GM12878 (cell line): ENCODE results near the gene ARMC2. TPM values are rescaled to one million over a fixed set of nuclear protein-coding genes. Genes with fewer than 3 reads are reported as not detected.

ENCODE experiments used
- ATAC-seq: fragments of 200-7000 bp; cut with Tn5 transposase; 3 replicates; pipeline ENCODE4 v1.9.1; 2020; ENCODE audit warnings: mild to moderate bottlenecking, moderate library complexity
- BruUV-seq: library from RNA; stranded (reverse); fragments of 400-500 nt; replicated peaks from 2 replicates; lab custom pipeline; 2021; lab: Mats Ljungman, UMichigan
- CTCF ChIA-PET: fragments of 300-600 bp; sonication (Branson Sonifier 250); formaldehyde crosslinking; extraction: SDS; loops from one replicate; lab custom pipeline; 2021; ENCODE audit warnings: inconsistent platforms; lab: Yijun Ruan, JAX
- POLR2A ChIA-PET: fragments of 350-600 bp; formaldehyde crosslinking; extraction: SDS; loops from one replicate; lab custom pipeline; 2021; ENCODE audit warnings: inconsistent platforms; lab: Charles Lee
- RAD21 ChIA-PET: fragments of 300-600 bp; sonication (Branson Sonifier 250); formaldehyde crosslinking; loops from one replicate; lab custom pipeline; 2023; ENCODE audit warnings: antibody characterized with exemption; ENCODE audit not compliant: unreplicated experiment; lab: Charles Lee
- SMC1A ChIA-PET: fragments of 300-600 bp; sonication (Branson Sonifier 250); formaldehyde crosslinking; loops from one replicate; lab custom pipeline; 2023; ENCODE audit not compliant: unreplicated experiment, uncharacterized antibody; lab: Charles Lee
- DNase-seq: peaks from one replicate; pipeline ENCODE4 v3.0.0-alpha.2; 2011; ENCODE audit warnings: low read depth, low spot score
- FAIRE-seq: peaks from 3 replicates; lab custom pipeline; 2011; peaks lifted over from hg19 to GRCh38; lab: Jason Lieb, UNC
- H2AFZ ChIP-seq: 2 replicates; pipeline ENCODE4 v1.6.0; 2011; ENCODE audit warnings: low read depth, low read length, control low read depth; ENCODE audit not compliant: control insufficient read depth
- H3K27ac ChIP-seq: 2 replicates; pipeline ENCODE4 v1.5.1; 2011; ENCODE audit warnings: control low read depth; ENCODE audit not compliant: control insufficient read depth, insufficient read depth
- H3K27me3 ChIP-seq, 2 experiments: replicated peaks in 1 of 2; 2 replicates each; pipeline versions ENCODE4 v1.6.0 to v1.6.1; 2011; ENCODE audit warnings: low read length in 1 of 2; ENCODE audit not compliant: control insufficient read depth in 2 of 2, insufficient read depth in 2 of 2
- H3K36me3 ChIP-seq, 2 experiments: 2 replicates each; pipeline ENCODE4 v1.5.1; 2011; ENCODE audit warnings: low read length in 1 of 2; ENCODE audit not compliant: control insufficient read depth in 2 of 2, insufficient read depth in 2 of 2
- H3K4me1 ChIP-seq: 2 replicates; pipeline ENCODE4 v1.6.1; 2011; ENCODE audit warnings: mild to moderate bottlenecking, low read length, moderate library complexity, mixed read lengths; ENCODE audit not compliant: control insufficient read depth, insufficient read depth
- H3K4me2 ChIP-seq: 2 replicates; pipeline ENCODE4 v1.6.0; 2011; ENCODE audit warnings: control low read depth; ENCODE audit not compliant: control insufficient read depth, insufficient read depth
- H3K4me3 ChIP-seq: fragments of 200-600 bp; sonication (generic); 2 replicates; pipeline ENCODE4 v1.5.1; 2016
- H3K79me2 ChIP-seq: 2 replicates; pipeline ENCODE4 v1.6.0; 2011; ENCODE audit warnings: low read length; ENCODE audit not compliant: control insufficient read depth, insufficient read depth
- H3K9ac ChIP-seq: 2 replicates; pipeline ENCODE4 v1.8.0; 2011; ENCODE audit warnings: low read length, control low read depth, mixed read lengths; ENCODE audit not compliant: control insufficient read depth, insufficient read depth
- H3K9me3 ChIP-seq: replicated peaks from 3 replicates; pipeline ENCODE4 v1.5.1; 2011; ENCODE audit warnings: mild to moderate bottlenecking, low read length; ENCODE audit not compliant: control insufficient read depth, insufficient read depth
- H4K20me1 ChIP-seq: 2 replicates; pipeline ENCODE4 v1.6.0; 2011; ENCODE audit not compliant: control insufficient read depth, insufficient read depth
- BACH1 ChIP-seq: fragments of 450-650 bp; IDR thresholded peaks from 2 replicates; pipeline ENCODE4 v1.6.1; 2017; ENCODE audit warnings: mild to moderate bottlenecking, borderline replicate concordance
- CBX3 ChIP-seq: fragments of 200-600 bp; sonication (generic); IDR thresholded peaks from 2 replicates; pipeline ENCODE4 v1.6.1; 2016; ENCODE audit warnings: low read depth, borderline replicate concordance
- E2F8 ChIP-seq: fragments of 450-650 bp; IDR thresholded peaks from 2 replicates; pipeline ENCODE4 v1.6.1; 2018; ENCODE audit warnings: mild to moderate bottlenecking, low read depth, moderate library complexity; ENCODE audit not compliant: partially characterized antibody
- ESRRA ChIP-seq: IDR thresholded peaks from 2 replicates; pipeline ENCODE4 v1.6.1; 2012; ENCODE audit warnings: mild to moderate bottlenecking, low read length, improper control_type of control experiment
- ETV6 ChIP-seq, 2 experiments: fragments of 450-650 bp in 1 of 2; IDR thresholded peaks in 1 of 2; conservative IDR thresholded peaks in 1 of 2; 2 replicates each; pipeline ENCODE4 v1.6.1; 2014; ENCODE audit warnings: antibody characterized with exemption in 1 of 2, borderline replicate concordance in 1 of 2, low read depth in 1 of 2, mild to moderate bottlenecking in 1 of 2, moderate library complexity in 1 of 2
- GATAD2B ChIP-seq: fragments of 450-650 bp; conservative IDR thresholded peaks from 2 replicates; pipeline ENCODE4 v1.6.1; 2017; ENCODE audit warnings: low read depth, mild to moderate bottlenecking, moderate library complexity
- RAD21 ChIP-seq: IDR thresholded peaks from 2 replicates; pipeline ENCODE4 v1.6.1; 2011; ENCODE audit warnings: mild to moderate bottlenecking, low read depth, low read length, moderate library complexity; ENCODE audit not compliant: insufficient read depth
- SMARCA5 ChIP-seq: fragments of 450-650 bp; IDR thresholded peaks from 2 replicates; pipeline ENCODE4 v1.6.1; 2017; ENCODE audit warnings: mild to moderate bottlenecking
- ZBTB33 ChIP-seq: fragments of 450-650 bp; IDR thresholded peaks from 2 replicates; pipeline ENCODE4 v1.6.1; 2017; ENCODE audit warnings: mild to moderate bottlenecking
- ZNF217 ChIP-seq: fragments of 450-650 bp; IDR thresholded peaks from 2 replicates; pipeline ENCODE4 v1.6.1; 2017; ENCODE audit warnings: antibody characterized with exemption, mild to moderate bottlenecking
- ZNF24 ChIP-seq: fragments of 450-650 bp; IDR thresholded peaks from 2 replicates; pipeline ENCODE4 v1.6.1; 2017; ENCODE audit warnings: antibody characterized with exemption, mild to moderate bottlenecking
- WGBS: methylation state at CpG from one replicate; pipeline ENCODE4 v1.1.6; 2016; ENCODE audit warnings: low lambda C conversion rate; ENCODE audit not compliant: insufficient replicate concordance, insufficient coverage; ENCODE audit errors: missing lambda C conversion rate; 5-methylcytosine and 5-hydroxymethylcytosine counted together
- in situ Hi-C: fragments of 300-500 bp; cut with MboI; formaldehyde crosslinking; loops from 9 replicates; pipeline ENCODE4 v1.14.3; 2018; ENCODE audit warnings: mixed read lengths
- intact Hi-C: fragments of 100-400 bp; cut with micrococcal nuclease; formaldehyde crosslinking; loops from one replicate; pipeline ENCODE4 v1.14.2; 2022; ENCODE audit not compliant: unreplicated experiment
- polyA plus RNA-seq, 11 experiments: library from polyadenylated mRNA; depleted of rRNA in 4 of 11; unstranded in 6 of 11; stranded (reverse) in 5 of 11; fragments of >200 nt; fragmentation: Nextera tagmentation in 4 of 11; fragmentation: Illumina TruSeq in 1 of 11; extraction: Ambion mirVana in 4 of 11; extraction: Trizol in 1 of 11; gene quantifications; 1 replicate in 1 of 11; 2 replicates in 10 of 11; pipeline versions ENCODE4 v1.2.1 to v1.2.3, GENCODE V29; 2011 to 2016; ENCODE audit warnings: inconsistent platforms in 2 of 11, missing spikeins in 2 of 11, low read depth in 1 of 11
- total RNA-seq, 4 experiments: library from RNA; depleted of rRNA in 3 of 4; stranded (reverse); fragments of >200 nt in 3 of 4; fragmentation: Illumina TruSeq in 1 of 4; extraction: Trizol in 1 of 4; gene quantifications; 2 replicates each; pipeline versions ENCODE4 v1.2.1 to v1.2.3, GENCODE V29; 2013 to 2021
- TF ChIP-seq, protein P1 (sequence below): IDR thresholded peaks from 2 replicates; pipeline ENCODE4 v1.6.1; 2011; ENCODE audit warnings: borderline replicate concordance, low read depth, mild to moderate bottlenecking, moderate library complexity, mixed read lengths, low read length; ENCODE audit not compliant: insufficient read depth; ENCODE audit errors: extremely low read length
- TF ChIP-seq, protein P2 (sequence below): IDR thresholded peaks from 2 replicates; pipeline ENCODE4 v1.6.1; 2012; ENCODE audit warnings: low read depth, low read length, improper control_type of control experiment
- TF ChIP-seq, protein P3 (sequence below): IDR thresholded peaks from 2 replicates; pipeline ENCODE4 v1.6.1; 2011; ENCODE audit warnings: mild to moderate bottlenecking, low read depth, low read length, moderate library complexity; ENCODE audit not compliant: insufficient replicate concordance

The ARMC2 gene
- total and polyA plus RNA-seq, 10 of the 15 experiments (the other 5 are each of a cell fraction or from before 2014, with no cell fraction given), result 0.06 to 0.33 (median 0.21) TPM; not detected in 5

DNA sequence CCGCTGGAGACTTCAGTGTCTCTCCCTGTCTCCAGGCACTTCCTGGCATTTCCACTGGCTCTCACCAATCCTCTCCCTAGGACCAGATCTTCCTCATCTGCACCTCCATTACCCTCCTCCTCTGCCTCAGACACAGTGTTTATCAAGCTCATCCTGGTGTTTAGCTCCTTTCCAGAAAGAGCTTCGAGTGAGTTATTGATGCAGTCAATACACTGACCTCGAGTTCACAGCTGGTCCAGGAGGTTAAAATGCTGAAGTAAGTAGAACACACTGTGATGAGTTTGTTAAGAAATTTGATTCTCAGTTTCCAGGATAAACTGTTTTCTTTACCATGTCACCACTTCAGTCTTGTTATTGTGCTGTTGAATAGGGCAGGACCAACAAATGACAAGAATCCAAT lies 42.1 kb upstream of the ARMC2 start:
- no TSS peak for BruUV-seq
- Histone ChIP-seq H3K27ac (no peak overlapping the region), H2AFZ (no peak overlapping the region), H3K27me3 (no peaks in the 10 kb centered on the region), H3K9ac (no peak overlapping the region), H3K4me2 (0 out of 2 replicates have a peak overlapping the region, but pooled peaks have one; percentile 19), H4K20me1 (no peaks in the 10 kb centered on the region), H3K79me2 (no peaks in the 10 kb centered on the region), H3K4me3 (no peak overlapping the region), H3K9me3 (no peaks in the 10 kb centered on the region), H3K4me1 (peaks cover 12% of the 10 kb centered on the region), H3K36me3 (no peaks in the 10 kb centered on the region)
- intact Hi-C loops (no loop called here), in situ Hi-C loops (no loop called here)
- ATAC-seq, result peak; percentile 16; the same call in 1 of the 3 replicates
- WGBS, result 33% methylated on average over 3 of the region's 3 CpGs
- DNase-seq, result no peak
- ChIA-PET POLR2A (interaction anchor here (0.5 kb wide), 1 partner anchor 390 kb away, joined by 3 read pairs; no protein-coding TSS in a partner anchor), RAD21 (no interaction called here), SMC1A (no interaction called here), CTCF (interaction anchor here (0.6 to 1.4 kb wide), 2 partner anchors 23 to 1585 kb away, joined by 3 read pairs; no protein-coding TSS in a partner anchor)
- FAIRE-seq, result no peak
- TF ChIP-seq ZNF24, result no peak
- no peak for TF ChIP-seq ESRRA
- TF ChIP-seq, protein P1, sequence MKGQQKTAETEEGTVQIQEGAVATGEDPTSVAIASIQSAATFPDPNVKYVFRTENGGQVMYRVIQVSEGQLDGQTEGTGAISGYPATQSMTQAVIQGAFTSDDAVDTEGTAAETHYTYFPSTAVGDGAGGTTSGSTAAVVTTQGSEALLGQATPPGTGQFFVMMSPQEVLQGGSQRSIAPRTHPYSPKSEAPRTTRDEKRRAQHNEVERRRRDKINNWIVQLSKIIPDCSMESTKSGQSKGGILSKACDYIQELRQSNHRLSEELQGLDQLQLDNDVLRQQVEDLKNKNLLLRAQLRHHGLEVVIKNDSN, result no peak
- TF ChIP-seq RAD21, result no peak
- TF ChIP-seq GATAD2B, result no peak
- TF ChIP-seq ETV6 (conservative IDR thresholded peaks at IDR 0.05 in 1 of 2, IDR thresholded peaks at IDR 0.05 in 1 of 2; ENCODE audit: borderline replicate concordance in 1 of 2, low read depth in 1 of 2), result no peak
- no peak for TF ChIP-seq CBX3
- no peak for TF ChIP-seq ZBTB33
- TF ChIP-seq SMARCA5, result no peak
- no peak for TF ChIP-seq E2F8
- TF ChIP-seq, protein P2, sequence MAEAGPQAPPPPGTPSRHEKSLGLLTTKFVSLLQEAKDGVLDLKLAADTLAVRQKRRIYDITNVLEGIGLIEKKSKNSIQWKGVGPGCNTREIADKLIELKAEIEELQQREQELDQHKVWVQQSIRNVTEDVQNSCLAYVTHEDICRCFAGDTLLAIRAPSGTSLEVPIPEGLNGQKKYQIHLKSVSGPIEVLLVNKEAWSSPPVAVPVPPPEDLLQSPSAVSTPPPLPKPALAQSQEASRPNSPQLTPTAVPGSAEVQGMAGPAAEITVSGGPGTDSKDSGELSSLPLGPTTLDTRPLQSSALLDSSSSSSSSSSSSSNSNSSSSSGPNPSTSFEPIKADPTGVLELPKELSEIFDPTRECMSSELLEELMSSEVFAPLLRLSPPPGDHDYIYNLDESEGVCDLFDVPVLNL, result no peak
- TF ChIP-seq, protein P3, sequence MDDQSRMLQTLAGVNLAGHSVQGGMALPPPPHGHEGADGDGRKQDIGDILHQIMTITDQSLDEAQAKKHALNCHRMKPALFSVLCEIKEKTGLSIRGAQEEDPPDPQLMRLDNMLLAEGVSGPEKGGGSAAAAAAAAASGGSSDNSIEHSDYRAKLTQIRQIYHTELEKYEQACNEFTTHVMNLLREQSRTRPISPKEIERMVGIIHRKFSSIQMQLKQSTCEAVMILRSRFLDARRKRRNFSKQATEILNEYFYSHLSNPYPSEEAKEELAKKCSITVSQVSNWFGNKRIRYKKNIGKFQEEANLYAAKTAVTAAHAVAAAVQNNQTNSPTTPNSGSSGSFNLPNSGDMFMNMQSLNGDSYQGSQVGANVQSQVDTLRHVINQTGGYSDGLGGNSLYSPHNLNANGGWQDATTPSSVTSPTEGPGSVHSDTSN, result no peak
- no peak for TF ChIP-seq BACH1
- TF ChIP-seq ZNF217, result no peak
